Panc1 (cell line): ENCODE results near the gene C7.

Experiments used
- CTCF ChIP-seq: fragments of 450-650 bp; IDR thresholded peaks from 2 replicates; pipeline ENCODE4 v1.5.1; 2017; ENCODE audit warnings: mild to moderate bottlenecking
- POLR2AphosphoS5 ChIP-seq: IDR thresholded peaks from 2 replicates; pipeline ENCODE4 v1.6.1; 2012; ENCODE audit warnings: mild to moderate bottlenecking, low read depth, low read length, moderate library complexity
- REST ChIP-seq, 2 experiments: IDR thresholded peaks; 2 replicates each; pipeline ENCODE4 v1.6.1; 2011 to 2012; ENCODE audit warnings: low read depth in 2 of 2, control low read depth in 1 of 2, low read length in 1 of 2, mild to moderate bottlenecking in 1 of 2, moderate library complexity in 1 of 2; ENCODE audit not compliant: insufficient read depth in 1 of 2
- SIN3A ChIP-seq: IDR thresholded peaks from 2 replicates; pipeline ENCODE4 v1.6.1; 2012; ENCODE audit warnings: low read depth, mild to moderate bottlenecking, low read length, moderate library complexity, borderline replicate concordance; ENCODE audit not compliant: insufficient read depth
- TCF7L2 ChIP-seq: IDR thresholded peaks from 2 replicates; pipeline ENCODE4 v1.6.1; 2011; ENCODE audit warnings: mild to moderate bottlenecking, low read depth, low read length, inconsistent platforms

GRCh38 chr5:40904994-40905306 is 4.3 kb upstream of the C7 start:
- TF ChIP-seq CTCF (no peak; the same call in 1 of the 2 replicates), REST (IDR thresholded peaks at IDR 0.05; ENCODE audit: insufficient read depth in 1 of 2, low read depth in 2 of 2, low read length in 1 of 2) (no peak), SIN3A (no peak), POLR2AphosphoS5 (no peak), TCF7L2 (no peak)
